HCT116 (cell line): ENCODE measurements around the gene ITGAL. TPM values are rescaled to one million over a fixed set of nuclear protein-coding genes. Genes with fewer than 3 reads are reported as not detected.

Source experiments
- ATAC-seq: fragments of 200-7000 bp; cut with Tn5 transposase; 2 replicates; pipeline ENCODE4 v1.9.1; 2020; ENCODE audit warnings: mild to moderate bottlenecking, moderate library complexity
- BruUV-seq: library from RNA; stranded (reverse); fragments of 400-500 nt; replicated peaks from 2 replicates; lab custom pipeline; 2021; lab: Mats Ljungman, UMichigan
- CTCF ChIA-PET: fragments of 300-600 bp; sonication (Branson Sonifier 250); formaldehyde crosslinking; loops from one replicate; lab custom pipeline; 2021; ENCODE audit warnings: antibody characterized with exemption; lab: Charles Lee
- POLR2A ChIA-PET: fragments of 300-600, 350-600 bp; sonication (Branson Sonifier 250); formaldehyde crosslinking; loops from one replicate; lab custom pipeline; 2021; ENCODE audit warnings: antibody characterized with exemption; lab: Charles Lee
- RAD21 ChIA-PET, 2 experiments: fragments of 300-600 bp; sonication (Branson Sonifier 250); formaldehyde crosslinking; loops; one replicate each; lab custom pipeline; 2023; ENCODE audit warnings: low total read pairs in 2 of 2; ENCODE audit not compliant: uncharacterized antibody in 2 of 2, unreplicated experiment in 2 of 2, low non-redundant PET in 1 of 2; lab: Charles Lee
- DNase-seq: peaks from one replicate; pipeline ENCODE4 v3.0.0-alpha.2; 2010; ENCODE audit warnings: low read depth, low spot score
- H2AFZ ChIP-seq: fragments of 200-600 bp; shearing (Covaris generic), sonication (generic); 2 replicates; pipeline ENCODE4 v1.6.1; 2017; ENCODE audit warnings: low read depth, mixed run types, mixed read lengths, antibody characterized with exemption, low read length; ENCODE audit not compliant: poor library complexity, severe bottlenecking
- H3K27ac ChIP-seq: 2 replicates; pipeline ENCODE4 v1.5.1; 2012; ENCODE audit warnings: low read depth, low read length
- H3K27me3 ChIP-seq: fragments of 200-600 bp; sonication (generic); 2 replicates; pipeline ENCODE4 v1.6.1; 2016; ENCODE audit warnings: mixed run types, low read length, mixed read lengths; ENCODE audit not compliant: insufficient read depth
- H3K36me3 ChIP-seq, 2 experiments: fragments of 200-500 bp in 1 of 2; fragments of 200-600 bp in 1 of 2; sonication (Bioruptor generic) in 1 of 2; sonication (generic) in 1 of 2; 2 replicates each; pipeline versions ENCODE4 v1.5.1 to v1.6.1; 2014 to 2016; ENCODE audit warnings: low read length in 2 of 2, inconsistent platforms in 1 of 2, mixed read lengths in 1 of 2, mixed run types in 1 of 2; ENCODE audit not compliant: insufficient read depth in 2 of 2, control insufficient read depth in 1 of 2
- H3K4me1 ChIP-seq, 2 experiments: fragments of 200-600 bp in 1 of 2; sonication (generic) in 1 of 2; 2 replicates each; pipeline versions ENCODE4 v1.5.1 to v1.6.1; 2012 to 2017; ENCODE audit warnings: low read length in 2 of 2, inconsistent platforms in 1 of 2, mild to moderate bottlenecking in 1 of 2, mixed read lengths in 1 of 2, mixed run types in 1 of 2, moderate library complexity in 1 of 2; ENCODE audit not compliant: insufficient read depth in 2 of 2, control insufficient read depth in 1 of 2
- H3K4me2 ChIP-seq: fragments of 200-600 bp; sonication (generic); 2 replicates; pipeline ENCODE4 v1.6.1; 2017; ENCODE audit warnings: mixed run types, low read length, mixed read lengths
- H3K4me3 ChIP-seq, 2 experiments: fragments of 200-600 bp in 1 of 2; sonication (generic) in 1 of 2; replicated peaks in 1 of 2; 2 replicates each; pipeline ENCODE4 v1.5.1; 2011 to 2016; ENCODE audit warnings: low read length in 2 of 2, control low read depth in 1 of 2, low read depth in 1 of 2, mild to moderate bottlenecking in 1 of 2, mixed read lengths in 1 of 2, mixed run types in 1 of 2
- H3K79me2 ChIP-seq: fragments of 200-600 bp; sonication (generic); 2 replicates; pipeline ENCODE4 v1.6.1; 2017; ENCODE audit warnings: mild to moderate bottlenecking, mixed run types, low read length, moderate library complexity, mixed read lengths; ENCODE audit not compliant: insufficient read depth
- H3K9ac ChIP-seq: fragments of 200-600 bp; sonication (generic); 2 replicates; pipeline ENCODE4 v1.6.1; 2016; ENCODE audit warnings: low read length, mixed read lengths
- H3K9me2 ChIP-seq: fragments of 200-600 bp; sonication (generic), shearing (Covaris generic); 2 replicates; pipeline ENCODE4 v1.6.1; 2017; ENCODE audit warnings: mixed run types, mild to moderate bottlenecking, moderate library complexity; ENCODE audit not compliant: insufficient read depth
- H3K9me3 ChIP-seq, 2 experiments: fragments of 200-500 bp in 1 of 2; fragments of 200-600 bp in 1 of 2; sonication (Bioruptor generic) in 1 of 2; sonication (generic) in 1 of 2; 2 replicates each; pipeline ENCODE4 v1.6.1; 2014 to 2017; ENCODE audit warnings: low read length in 2 of 2, mixed read lengths in 2 of 2, inconsistent platforms in 1 of 2, low read depth in 1 of 2, mild to moderate bottlenecking in 1 of 2, mixed run types in 1 of 2, moderate library complexity in 1 of 2; ENCODE audit not compliant: control insufficient read depth in 1 of 2, insufficient read depth in 1 of 2
- H4K20me1 ChIP-seq: fragments of 200-600 bp; sonication (generic), shearing (Covaris generic); 2 replicates; pipeline ENCODE4 v1.6.1; 2017; ENCODE audit warnings: mixed run types, mild to moderate bottlenecking, moderate library complexity; ENCODE audit not compliant: insufficient read depth
- CEBPB ChIP-seq: IDR thresholded peaks from 2 replicates; pipeline ENCODE4 v1.6.1; 2012; ENCODE audit warnings: low read depth
- EZH2 ChIP-seq: fragments of 200-600 bp; sonication (generic); IDR thresholded peaks from 2 replicates; pipeline ENCODE4 v1.6.1; 2017; ENCODE audit warnings: antibody characterized with exemption, mixed run types
- MAX ChIP-seq: IDR thresholded peaks from 2 replicates; pipeline ENCODE4 v1.6.1; 2012
- POLR2A ChIP-seq: IDR thresholded peaks from 2 replicates; pipeline ENCODE4 v1.7.0; 2011; ENCODE audit warnings: borderline replicate concordance; ENCODE audit not compliant: insufficient read depth, insufficient read length; ENCODE audit errors: extremely low read depth
- POLR2AphosphoS5 ChIP-seq: IDR thresholded peaks from 2 replicates; pipeline ENCODE4 v1.6.1; 2011; ENCODE audit warnings: mild to moderate bottlenecking, low read depth, low read length, moderate library complexity
- REST ChIP-seq: IDR thresholded peaks from 2 replicates; pipeline ENCODE4 v1.6.1; 2012; ENCODE audit warnings: low read depth
- SIN3A ChIP-seq: IDR thresholded peaks from 2 replicates; pipeline ENCODE4 v1.6.1; 2012; ENCODE audit warnings: low read depth
- SP1 ChIP-seq: IDR thresholded peaks from 2 replicates; pipeline ENCODE4 v1.6.1; 2012; ENCODE audit warnings: low read depth
- TCF7L2 ChIP-seq: IDR thresholded peaks from 2 replicates; pipeline ENCODE4 v1.7.0; 2011; ENCODE audit warnings: borderline replicate concordance, inconsistent platforms; ENCODE audit not compliant: insufficient read depth, insufficient read length; ENCODE audit errors: extremely low read depth
- YY1 ChIP-seq: IDR thresholded peaks from 2 replicates; pipeline ENCODE4 v1.6.1; 2011; ENCODE audit warnings: low read length, low read depth, moderate library complexity, mild to moderate bottlenecking; ENCODE audit not compliant: insufficient replicate concordance; ENCODE audit errors: extremely low read depth
- ZBTB33 ChIP-seq: IDR thresholded peaks from 2 replicates; pipeline ENCODE4 v1.6.1; 2011; ENCODE audit warnings: mild to moderate bottlenecking, low read length, moderate library complexity; ENCODE audit not compliant: insufficient replicate concordance; ENCODE audit errors: extremely low read depth
- ZFX ChIP-seq: fragments of 450-650 bp; IDR thresholded peaks from 2 replicates; pipeline ENCODE4 v1.6.1; 2017
- intact Hi-C: fragments of 100-400 bp; cut with micrococcal nuclease; formaldehyde crosslinking; loops from 2 replicates; pipeline ENCODE4 v1.10.0; 2022
- total RNA-seq: library from RNA; stranded (reverse); gene quantifications from one replicate; pipeline ENCODE4 v1.2.1, GENCODE V29; 2021; ENCODE audit not compliant: unreplicated experiment

Gene ITGAL
- total RNA-seq, 1 experiment from 2014 or later: 1.4 TPM

GRCh38 chr16:30565526-30565925, 93.0 kb downstream of the ITGAL start:
- H3K27ac ChIP-seq: no peak overlapping the region
- peaks cover 0 to 7% of the 10 kb centered on the region in 2 experiments; a peak in 1 of 4 replicates for H3K4me1 ChIP-seq
- H3K4me2 ChIP-seq: no peak overlapping the region
- no peak overlapping the region for H2AFZ ChIP-seq
- no TSS peak for BruUV-seq
- DNase-seq: no peak
- H3K27me3 ChIP-seq: no peaks in the 10 kb centered on the region
- no peaks in the 10 kb centered on the region for H4K20me1 ChIP-seq
- no peak overlapping the region for H3K9ac ChIP-seq
- POLR2A ChIA-PET: no interaction called here
- H3K9me2 ChIP-seq: no peaks in the 10 kb centered on the region
- H3K36me3 ChIP-seq: no peaks in the 10 kb centered on the region
- intact Hi-C loops: no loop called here
- RAD21 ChIA-PET: no interaction called here
- H3K4me3 ChIP-seq: no peak overlapping the region
- no peak for TF ChIP-seq SP1
- no peak for TF ChIP-seq EZH2
- TF ChIP-seq MAX: no peak
- TF ChIP-seq TCF7L2: no peak
- no peak for TF ChIP-seq CEBPB
- TF ChIP-seq ZBTB33: no peak
- no peak for ATAC-seq
- H3K9me3 ChIP-seq: no peaks in the 10 kb centered on the region
- CTCF ChIA-PET: interaction anchor here (1.0 kb wide), 1 partner anchor 33 kb away, joined by 3 read pairs; no protein-coding TSS in a partner anchor
- no peaks in the 10 kb centered on the region for H3K79me2 ChIP-seq

GRCh38 chr16:30565984-30566383, 93.4 kb downstream of the ITGAL start:
- intact Hi-C loops: no loop called here
- RAD21 ChIA-PET: no interaction called here
- TF ChIP-seq POLR2A: no peak
- TF ChIP-seq YY1: no peak
- no peak for TF ChIP-seq ZFX
- no peak for TF ChIP-seq SIN3A
- TF ChIP-seq POLR2AphosphoS5: no peak
- no peak for TF ChIP-seq SP1
- no peak for TF ChIP-seq REST
- TF ChIP-seq ZBTB33: no peak

More at GRCh38 chr16:30565984-30566383, 93.4 kb downstream of the ITGAL start:
- no peaks in the 10 kb centered on the region for H3K36me3 ChIP-seq
- H3K4me2 ChIP-seq: no peak overlapping the region
- DNase-seq (no peak), ATAC-seq (no peak)
- no peaks in the 10 kb centered on the region for H3K79me2 ChIP-seq
- no peak overlapping the region for H3K27ac ChIP-seq
- no peaks in the 10 kb centered on the region for H4K20me1 ChIP-seq
- no peak overlapping the region for H3K4me3 ChIP-seq
- no peaks in the 10 kb centered on the region for H3K9me3 ChIP-seq
- ChIA-PET POLR2A (no interaction called here), CTCF (interaction anchor here (1.0 kb wide), 1 partner anchor 33 kb away, joined by 3 read pairs; no protein-coding TSS in a partner anchor)
- no peaks in the 10 kb centered on the region for H3K9me2 ChIP-seq
- no peak overlapping the region for H2AFZ ChIP-seq
- peaks cover 3 to 11% of the 10 kb centered on the region in 2 experiments; a peak in 2 of 4 replicates for H3K4me1 ChIP-seq
- no peaks in the 10 kb centered on the region for H3K27me3 ChIP-seq
- H3K9ac ChIP-seq: no peak overlapping the region
- no TSS peak for BruUV-seq
